Measurements from ENCODE around the gene TRIM67.

- no peak for TF ChIP-seq POLR2AphosphoS5 (IDR thresholded peaks at IDR 0.05; ENCODE audit: low read depth, low read length)
- TF ChIP-seq SIN3A (IDR thresholded peaks at IDR 0.05; ENCODE audit: borderline replicate concordance, insufficient read depth, low read length) = peak; percentile 74; the same call in 1 of the 2 replicates
- TF ChIP-seq TAF1 (IDR thresholded peaks at IDR 0.05; ENCODE audit: borderline replicate concordance, insufficient read depth, low read length) = no peak
- TF ChIP-seq REST (IDR thresholded peaks at IDR 0.05; ENCODE audit: insufficient read depth in 1 of 2, low read depth in 2 of 2, low read length in 2 of 2) = peak; percentile 79 to 93
Measured at GRCh38 chr1:231139125-231139649, 22.7 kb upstream of the TRIM67 start.
